Spinal cord (tissue), 10 donors: ENCODE data around the gene CTSO. TPM values are rescaled to one million over a fixed set of nuclear protein-coding genes. Genes with fewer than 3 reads are reported as not detected.
A peak's percentile ranks its signal among the peaks of the same experiment; 100 is the strongest.

Source experiments
- DNase-seq, 6 donors: peaks; one replicate each; pipeline versions ENCODE4 v3.0.0 to v3.0.0-alpha.2; 2013 to 2015; ENCODE audit warnings: low spot score in 6 of 6, low read depth in 4 of 6
- H3K27ac ChIP-seq: one replicate; pipeline ENCODE4 v1.5.1; 2013; ENCODE audit warnings: low read depth, low read length, control low read depth
- H3K27me3 ChIP-seq: one replicate; pipeline ENCODE4 v1.6.1; 2013; ENCODE audit warnings: low read length; ENCODE audit not compliant: control insufficient read depth, insufficient read depth
- H3K36me3 ChIP-seq: one replicate; pipeline ENCODE4 v1.6.1; 2013; ENCODE audit warnings: low read length; ENCODE audit not compliant: control insufficient read depth, insufficient read depth
- H3K4me1 ChIP-seq: one replicate; pipeline ENCODE4 v1.6.1; 2013; ENCODE audit warnings: low read length; ENCODE audit not compliant: control insufficient read depth, insufficient read depth
- H3K4me3 ChIP-seq: one replicate; pipeline ENCODE4 v1.5.1; 2013; ENCODE audit warnings: low read depth, low read length, control low read depth
- H3K9me3 ChIP-seq: one replicate; pipeline ENCODE4 v1.6.1; 2013; ENCODE audit warnings: low read length; ENCODE audit not compliant: control insufficient read depth, insufficient read depth
- WGBS: methylation state at CpG from one replicate; pipeline ENCODE4 v1.1.5; 2013; ENCODE audit warnings: missing lambda C conversion rate; ENCODE audit not compliant: insufficient coverage; 5-methylcytosine and 5-hydroxymethylcytosine counted together
- polyA plus RNA-seq, 2 donors: library from polyadenylated mRNA; unstranded; fragments of 120-200 nt; gene quantifications; one replicate each; pipeline ENCODE4 v1.2.1, GENCODE V29; 2013; ENCODE audit not compliant: insufficient read length in 2 of 2
- total RNA-seq, 2 donors: library from RNA; depleted of rRNA in 1 of 2; stranded (reverse); fragments of 120-200 nt in 1 of 2; fragments of >200 nt in 1 of 2; gene quantifications; one replicate each; pipeline versions ENCODE4 v1.2.3 to v1.2.4, GENCODE V29; 2013 to 2014
- donor health status: healthy.

CTSO gene
- total and polyA plus RNA-seq, 4 donors, result 18.2 to 38.3 (median 22.0) TPM

GRCh38 chr4:155959417-155959816, 5.8 kb upstream of the CTSO start:
- Histone ChIP-seq H3K4me1 (no peaks in the 10 kb centered on the region), H3K4me3 (no peak overlapping the region)

GRCh38 chr4:155956461-155956860, 2.8 kb upstream of the CTSO start:
- Histone ChIP-seq H3K9me3 (no peaks in the 10 kb centered on the region), H3K27ac (no peak overlapping the region), H3K27me3 (no peaks in the 10 kb centered on the region), H3K4me1 (peaks cover 6% of the 10 kb centered on the region), H3K36me3 (no peaks in the 10 kb centered on the region), H3K4me3 (no peak overlapping the region)
- WGBS, result 100% methylated on average over 1 of the region's 2 CpGs
- no peak for DNase-seq

More at GRCh38 chr4:155959417-155959816, 5.8 kb upstream of the CTSO start:
- H3K27ac ChIP-seq, result no peak overlapping the region
- H3K9me3 ChIP-seq, result no peaks in the 10 kb centered on the region
- no peak for DNase-seq
- H3K36me3 ChIP-seq, result no peaks in the 10 kb centered on the region
- 79% methylated on average over 2 of the region's 4 CpGs for WGBS
- H3K27me3 ChIP-seq, result no peaks in the 10 kb centered on the region

- Histone ChIP-seq H3K9me3 (no peaks in the 10 kb centered on the region), H3K4me1 (peaks cover 6% of the 10 kb centered on the region), H3K27ac (no peak overlapping the region), H3K36me3 (no peaks in the 10 kb centered on the region), H3K27me3 (no peaks in the 10 kb centered on the region), H3K4me3 (no peak overlapping the region)
- WGBS, result no CpG with 5 or more reads among the region's 4 CpGs
- DNase-seq, result no peak
Measured at GRCh38 chr4:155954939-155955338, 1.3 kb upstream of the CTSO start.

GRCh38 chr4:155954118-155954685, 536 bp upstream of the CTSO start:
- Histone ChIP-seq H3K4me1 (peaks cover 6% of the 10 kb centered on the region), H3K36me3 (no peaks in the 10 kb centered on the region), H3K27me3 (no peaks in the 10 kb centered on the region), H3K9me3 (no peaks in the 10 kb centered on the region), H3K4me3 (peak overlapping the region; percentile 87), H3K27ac (peak overlapping the region; percentile 99)
- 92% methylated on average over 5 of the region's 11 CpGs for WGBS
- no peak for DNase-seq

GRCh38 chr4:155952501-155952901, 1.2 kb downstream of the CTSO start:
- H3K27me3 ChIP-seq, result no peaks in the 10 kb centered on the region
- no peaks in the 10 kb centered on the region for H3K9me3 ChIP-seq
- H3K4me3 ChIP-seq, result peak overlapping the region; percentile 87
- H3K27ac ChIP-seq, result peak overlapping the region; percentile 99
- WGBS, result 79% methylated on average over 2 of the region's 6 CpGs
- no peaks in the 10 kb centered on the region for H3K36me3 ChIP-seq
- H3K4me1 ChIP-seq, result peaks cover 6% of the 10 kb centered on the region
- DNase-seq, result no peak

GRCh38 chr4:155950461-155950860, 3.2 kb downstream of the CTSO start:
- H3K4me1 ChIP-seq, result peaks cover 6% of the 10 kb centered on the region
- DNase-seq, result no peak
- H3K9me3 ChIP-seq, result no peaks in the 10 kb centered on the region
- WGBS, result 55% methylated on average over 3 of the region's 6 CpGs
- no peak overlapping the region for H3K27ac ChIP-seq
- H3K4me3 ChIP-seq, result no peak overlapping the region
- no peaks in the 10 kb centered on the region for H3K36me3 ChIP-seq
- H3K27me3 ChIP-seq, result no peaks in the 10 kb centered on the region

- Histone ChIP-seq H3K27me3 (no peaks in the 10 kb centered on the region), H3K4me1 (no peaks in the 10 kb centered on the region), H3K9me3 (no peaks in the 10 kb centered on the region), H3K4me3 (no peak overlapping the region), H3K27ac (no peak overlapping the region), H3K36me3 (no peaks in the 10 kb centered on the region)
- no CpG with 5 or more reads among the region's 1 CpG for WGBS
- DNase-seq, result no peak
Measured at GRCh38 chr4:155948541-155948940, 5.1 kb downstream of the CTSO start.

GRCh38 chr4:155946486-155946885, 7.2 kb downstream of the CTSO start:
- WGBS, result 100% methylated on average over 2 of the region's 4 CpGs
- no peak for DNase-seq

GRCh38 chr4:155944516-155944915, 9.2 kb downstream of the CTSO start:
- no peaks in the 10 kb centered on the region for H3K4me1 ChIP-seq
- DNase-seq, result no peak
- H3K27me3 ChIP-seq, result no peaks in the 10 kb centered on the region
- no peak overlapping the region for H3K4me3 ChIP-seq
- 100% methylated on average over 1 of the region's 1 CpG for WGBS
- no peak overlapping the region for H3K27ac ChIP-seq
- no peaks in the 10 kb centered on the region for H3K36me3 ChIP-seq
- H3K9me3 ChIP-seq, result no peaks in the 10 kb centered on the region

More at GRCh38 chr4:155946486-155946885, 7.2 kb downstream of the CTSO start:
- H3K4me1 ChIP-seq, result no peaks in the 10 kb centered on the region
- no peaks in the 10 kb centered on the region for H3K27me3 ChIP-seq
- no peaks in the 10 kb centered on the region for H3K9me3 ChIP-seq
- H3K27ac ChIP-seq, result no peak overlapping the region
- H3K4me3 ChIP-seq, result no peak overlapping the region
- H3K36me3 ChIP-seq, result no peaks in the 10 kb centered on the region

GRCh38 chr4:155943605-155944291, 9.9 kb downstream of the CTSO start:
- DNase-seq, result no peak
- H3K4me3 ChIP-seq, result no peak overlapping the region
- no peak overlapping the region for H3K27ac ChIP-seq
- H3K27me3 ChIP-seq, result no peaks in the 10 kb centered on the region
- no peaks in the 10 kb centered on the region for H3K36me3 ChIP-seq
- H3K9me3 ChIP-seq, result no peaks in the 10 kb centered on the region
- H3K4me1 ChIP-seq, result no peaks in the 10 kb centered on the region
- WGBS, result no CpG with 5 or more reads among the region's 3 CpGs
